Spleen (tissue), 7 donors: ENCODE measurements around the gene BCAR3.

Source experiments
- POLR2A ChIP-seq, 3 donors: fragments of 450-650 bp; IDR thresholded peaks; one replicate each; pipeline ENCODE4 v1.5.1; 2017; ENCODE audit warnings: antibody characterized with exemption in 3 of 3, mild to moderate bottlenecking in 1 of 3
- POLR2AphosphoS5 ChIP-seq, 3 donors: sonication (generic); formaldehyde crosslinking; IDR thresholded peaks; one replicate each; pipeline ENCODE4 v1.5.1; 2017; ENCODE audit warnings: antibody characterized with exemption in 3 of 3
- TF ChIP-seq, protein P1 (sequence below), 11 experiments: fragments of 200-600 bp in 7 of 11; fragments of 450-650 bp in 4 of 11; sonication (generic) in 4 of 11; IDR thresholded peaks in 8 of 11; conservative IDR thresholded peaks in 3 of 11; 1 replicate in 7 of 11; 2 replicates in 4 of 11; pipeline versions ENCODE4 v1.4.0 to v1.8.0; 2016 to 2021; ENCODE audit warnings: antibody characterized with exemption in 11 of 11, inconsistent platforms in 4 of 11, mild to moderate bottlenecking in 1 of 11
- donor health status: DM: no; HTN: no; CAD: no; lungs with moderate emphysema.
- donor health status: DM: no; HTN: no; CAD: no.
- donor health status: DM: no; HTN: no; CAD: no.

DNA sequence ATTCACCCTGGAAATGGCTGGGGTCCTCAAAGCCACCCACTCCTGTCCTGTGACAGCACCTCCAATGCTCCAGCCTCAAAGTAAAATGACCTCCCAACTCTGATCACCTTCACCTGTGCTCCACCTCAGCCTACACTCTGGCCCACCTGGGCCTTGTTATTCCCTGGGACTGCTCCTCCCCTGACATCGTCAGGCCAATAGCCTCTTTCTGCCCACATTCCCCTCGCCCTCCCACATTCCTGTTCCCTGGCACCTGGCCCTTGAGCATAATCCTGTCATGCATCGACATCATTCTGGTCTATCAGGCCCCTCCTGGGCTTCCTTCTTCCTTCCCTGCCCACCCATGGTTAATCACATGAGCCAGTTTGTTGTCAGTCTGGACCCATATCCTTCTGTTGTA is 13.2 kb upstream of the BCAR3 start:
- TF ChIP-seq, protein P1, sequence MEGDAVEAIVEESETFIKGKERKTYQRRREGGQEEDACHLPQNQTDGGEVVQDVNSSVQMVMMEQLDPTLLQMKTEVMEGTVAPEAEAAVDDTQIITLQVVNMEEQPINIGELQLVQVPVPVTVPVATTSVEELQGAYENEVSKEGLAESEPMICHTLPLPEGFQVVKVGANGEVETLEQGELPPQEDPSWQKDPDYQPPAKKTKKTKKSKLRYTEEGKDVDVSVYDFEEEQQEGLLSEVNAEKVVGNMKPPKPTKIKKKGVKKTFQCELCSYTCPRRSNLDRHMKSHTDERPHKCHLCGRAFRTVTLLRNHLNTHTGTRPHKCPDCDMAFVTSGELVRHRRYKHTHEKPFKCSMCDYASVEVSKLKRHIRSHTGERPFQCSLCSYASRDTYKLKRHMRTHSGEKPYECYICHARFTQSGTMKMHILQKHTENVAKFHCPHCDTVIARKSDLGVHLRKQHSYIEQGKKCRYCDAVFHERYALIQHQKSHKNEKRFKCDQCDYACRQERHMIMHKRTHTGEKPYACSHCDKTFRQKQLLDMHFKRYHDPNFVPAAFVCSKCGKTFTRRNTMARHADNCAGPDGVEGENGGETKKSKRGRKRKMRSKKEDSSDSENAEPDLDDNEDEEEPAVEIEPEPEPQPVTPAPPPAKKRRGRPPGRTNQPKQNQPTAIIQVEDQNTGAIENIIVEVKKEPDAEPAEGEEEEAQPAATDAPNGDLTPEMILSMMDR (IDR thresholded peaks at IDR 0.05 in 8 of 11, conservative IDR thresholded peaks at IDR 0.05 in 3 of 11) = no peak
- TF ChIP-seq POLR2AphosphoS5 (IDR thresholded peaks at IDR 0.05) = no peak
- TF ChIP-seq POLR2A (IDR thresholded peaks at IDR 0.05) = no peak
